Ureter (tissue), 1 donor: Measurements from ENCODE around the gene GRIN2C. TPM values are rescaled to one million over a fixed set of nuclear protein-coding genes. Genes with fewer than 3 reads are reported as not detected.

Experiments used
- DNase-seq: peaks from one replicate; pipeline ENCODE4 v3.0.0-alpha.2; 2020; ENCODE audit warnings: low spot score
- total RNA-seq: library from RNA; stranded (reverse); gene quantifications from one replicate; pipeline ENCODE4 v1.2.4, GENCODE V29; 2023
- donor health status: DM: yes; HTN: yes; CAD: no.

GRIN2C gene
- total RNA-seq, 1 donor from 2014 or later = 0.23 TPM

DNA sequence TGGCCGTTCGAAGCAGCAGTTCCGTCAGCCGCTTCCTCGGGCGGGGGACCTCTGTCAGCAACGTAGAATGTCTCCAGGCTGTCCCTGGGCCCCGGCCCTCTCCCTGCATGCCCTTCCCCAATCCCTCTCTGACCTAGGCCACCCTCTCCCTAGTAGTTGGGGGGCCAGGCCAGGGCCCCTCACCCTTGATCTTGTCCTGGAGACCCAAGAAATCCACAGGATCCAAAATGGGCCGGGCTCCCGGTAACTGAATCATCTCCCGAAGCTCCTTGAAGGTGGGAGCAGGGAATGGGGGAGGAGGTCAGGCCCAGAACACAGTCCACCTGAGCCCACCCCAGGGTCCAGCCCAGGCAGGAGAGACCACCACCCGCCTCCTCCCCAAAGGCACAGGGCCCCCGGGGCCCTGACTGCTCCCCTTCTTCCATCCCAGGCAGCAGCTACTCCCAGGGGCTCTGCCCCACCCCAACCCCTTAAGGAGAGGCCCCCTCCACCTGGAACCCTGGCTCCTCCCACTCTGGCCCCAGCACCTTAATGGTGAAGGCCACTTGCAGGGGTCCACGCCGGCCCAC lies 4.7 kb upstream of the GRIN2C start:
- no peak for DNase-seq

DNA sequence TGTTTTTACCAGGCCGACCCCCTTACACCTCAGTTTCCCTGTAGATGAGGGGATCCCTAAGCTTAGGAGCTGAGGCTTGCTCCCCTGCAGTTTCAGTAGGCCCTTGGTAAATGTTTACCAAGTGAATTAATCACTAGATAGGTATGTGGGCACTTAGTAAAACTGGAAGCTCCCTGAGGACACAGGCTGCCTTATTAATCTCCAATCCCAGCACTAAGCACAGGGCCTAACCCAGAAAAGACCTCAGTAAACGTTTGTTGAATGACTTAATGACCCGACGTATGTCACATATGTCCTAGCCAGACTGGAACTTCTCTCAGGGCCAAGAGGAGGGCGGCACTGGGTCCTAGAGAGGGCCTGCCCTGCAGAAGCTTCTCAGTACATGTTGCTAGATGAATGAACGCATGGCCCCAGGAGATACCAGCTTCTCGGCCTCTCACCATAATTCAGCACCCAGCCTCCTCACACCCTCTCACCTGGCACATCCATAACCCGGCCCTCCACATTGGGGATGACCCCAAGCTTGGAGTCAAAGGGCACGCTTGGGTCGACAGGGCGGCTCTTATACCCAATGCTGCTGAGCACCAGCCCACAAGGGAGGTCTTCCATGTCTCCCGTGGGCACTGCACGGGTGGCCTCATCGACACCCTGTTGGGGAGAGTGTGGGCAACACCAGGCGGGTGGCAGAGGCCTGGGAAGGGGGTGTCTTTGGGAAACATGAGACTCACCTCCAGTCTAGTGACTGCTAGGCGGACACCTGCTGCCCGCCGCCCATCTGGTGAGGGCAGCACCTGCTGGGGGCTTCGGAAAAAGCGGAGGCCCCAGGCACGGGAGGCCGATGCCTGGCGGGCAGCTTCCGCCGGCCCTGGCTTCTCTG lies 4.0 kb upstream of the GRIN2C start:
- no peak for DNase-seq

DNA sequence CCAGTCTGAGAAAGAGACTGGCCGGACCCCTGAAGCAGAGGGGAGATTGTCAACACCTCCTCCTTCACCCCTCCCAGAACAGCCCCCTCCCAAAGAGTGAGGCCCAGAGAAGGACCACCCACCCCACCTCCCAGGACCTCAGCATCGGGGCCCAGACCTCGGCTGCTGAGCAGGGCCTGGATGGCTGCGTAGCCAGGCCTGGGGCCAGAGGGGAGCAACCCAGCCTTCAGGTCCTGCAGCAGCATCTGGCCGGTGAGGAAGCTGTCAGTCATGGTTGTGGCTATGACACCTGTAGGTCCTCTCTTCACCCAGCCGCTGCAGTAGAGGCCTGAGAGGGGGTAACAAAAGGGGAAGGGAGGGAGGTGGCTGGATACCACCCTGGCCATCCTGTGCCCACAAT lies 3.2 kb upstream of the GRIN2C start:
- no peak for DNase-seq

DNA sequence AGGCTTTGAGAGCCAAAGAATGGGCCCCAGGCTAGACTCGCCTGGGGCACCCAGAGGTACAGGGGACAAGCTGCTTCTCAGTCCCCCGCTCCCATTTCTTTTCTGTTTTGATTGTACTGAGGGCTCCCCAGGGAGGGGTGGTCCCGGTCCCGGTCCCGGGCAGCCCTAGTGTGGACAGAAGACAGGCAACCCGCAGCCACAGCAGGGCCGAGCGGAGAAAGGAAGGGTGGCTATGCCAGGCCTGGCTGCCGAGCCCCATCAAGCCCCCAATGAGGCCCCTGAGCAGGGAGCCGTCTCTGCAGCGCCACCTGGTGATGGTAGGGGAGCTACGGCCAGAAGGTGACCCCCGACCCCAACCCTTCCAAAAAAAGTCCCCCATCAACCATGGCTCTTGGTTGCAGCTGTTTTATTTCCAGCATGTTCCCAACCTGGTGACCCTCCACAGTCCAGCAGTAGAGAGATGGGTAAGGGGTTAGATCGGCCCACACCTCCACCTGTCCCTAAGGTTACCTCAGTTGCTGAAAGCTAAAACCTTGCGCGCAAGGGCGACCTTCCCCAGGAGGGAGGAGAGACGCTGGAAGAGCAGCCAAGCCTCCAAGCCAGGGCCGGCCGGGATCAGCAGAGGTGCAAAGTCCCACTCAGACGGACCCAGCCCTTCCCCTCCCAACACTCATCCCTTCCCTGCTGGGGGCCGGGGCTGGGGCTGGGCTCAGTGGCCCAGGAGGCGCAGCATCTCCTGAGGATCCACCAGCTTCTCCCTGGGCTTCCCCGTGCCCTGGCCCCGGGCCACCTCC lies 2.6 kb upstream of the GRIN2C start:
- no peak for DNase-seq

DNA sequence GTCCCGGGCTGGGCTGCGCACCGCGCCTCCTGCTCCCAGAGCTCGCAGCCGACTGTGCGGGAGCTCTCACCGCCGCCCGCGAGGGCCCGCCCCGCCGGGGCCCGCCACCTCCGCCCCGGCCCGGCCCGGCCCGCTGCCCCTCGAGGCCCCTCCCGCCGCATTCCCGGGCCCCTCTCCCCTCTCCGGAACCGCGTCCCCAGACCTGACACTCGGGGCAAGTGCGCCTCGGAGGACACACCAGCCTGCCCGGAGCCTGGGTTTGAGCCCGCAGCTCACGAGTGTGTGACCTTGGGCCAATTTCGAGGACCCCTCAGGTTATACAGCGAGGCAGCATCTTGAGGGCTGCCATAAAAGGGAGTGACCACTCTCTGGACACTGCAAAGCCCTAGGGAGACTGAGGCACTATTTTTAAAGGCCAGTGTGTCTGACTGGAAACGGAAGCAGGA lies 2.0 kb upstream of the GRIN2C start:
- no peak for DNase-seq

DNA sequence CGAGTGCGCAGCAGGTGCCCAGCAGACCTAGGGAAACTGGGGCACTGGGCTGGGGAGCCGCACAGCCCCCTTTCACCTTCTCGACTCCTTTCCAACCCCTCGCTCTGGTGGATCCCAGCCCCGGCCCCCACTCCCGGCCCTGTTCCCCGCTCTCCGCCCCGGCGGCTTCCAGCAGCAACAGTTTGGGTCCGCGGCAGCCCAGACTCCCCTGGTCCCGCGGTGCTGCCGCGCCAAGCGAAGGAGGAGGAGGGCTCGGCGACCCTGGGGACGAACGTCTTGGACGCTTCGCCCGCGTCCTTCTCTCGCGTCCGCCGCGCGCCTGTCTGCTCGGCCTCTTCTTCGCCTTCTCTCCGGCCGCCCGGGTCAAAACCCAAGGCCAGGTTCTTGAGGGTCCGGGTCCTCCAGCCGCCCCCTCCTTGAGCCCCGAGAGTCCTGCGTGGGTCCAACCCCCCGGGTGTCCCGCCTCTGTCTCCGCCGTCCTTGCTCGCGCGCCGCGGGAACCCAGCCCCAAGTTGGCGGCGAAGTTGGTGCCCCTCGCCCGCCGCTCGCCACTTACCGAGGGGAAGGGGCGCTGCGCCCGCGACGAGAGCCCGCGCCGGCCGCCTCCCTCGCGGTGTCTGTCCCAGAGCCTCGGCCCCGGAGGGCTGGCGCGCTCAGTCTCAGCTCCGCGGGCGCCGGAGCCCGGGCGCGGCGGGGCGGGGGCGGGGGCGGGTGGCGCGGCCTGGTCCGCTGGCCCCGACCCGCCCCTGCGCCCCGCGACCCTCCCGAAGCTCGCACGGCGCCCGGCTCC lies 1.4 kb upstream of the GRIN2C start:
- DNase-seq = no peak

DNA sequence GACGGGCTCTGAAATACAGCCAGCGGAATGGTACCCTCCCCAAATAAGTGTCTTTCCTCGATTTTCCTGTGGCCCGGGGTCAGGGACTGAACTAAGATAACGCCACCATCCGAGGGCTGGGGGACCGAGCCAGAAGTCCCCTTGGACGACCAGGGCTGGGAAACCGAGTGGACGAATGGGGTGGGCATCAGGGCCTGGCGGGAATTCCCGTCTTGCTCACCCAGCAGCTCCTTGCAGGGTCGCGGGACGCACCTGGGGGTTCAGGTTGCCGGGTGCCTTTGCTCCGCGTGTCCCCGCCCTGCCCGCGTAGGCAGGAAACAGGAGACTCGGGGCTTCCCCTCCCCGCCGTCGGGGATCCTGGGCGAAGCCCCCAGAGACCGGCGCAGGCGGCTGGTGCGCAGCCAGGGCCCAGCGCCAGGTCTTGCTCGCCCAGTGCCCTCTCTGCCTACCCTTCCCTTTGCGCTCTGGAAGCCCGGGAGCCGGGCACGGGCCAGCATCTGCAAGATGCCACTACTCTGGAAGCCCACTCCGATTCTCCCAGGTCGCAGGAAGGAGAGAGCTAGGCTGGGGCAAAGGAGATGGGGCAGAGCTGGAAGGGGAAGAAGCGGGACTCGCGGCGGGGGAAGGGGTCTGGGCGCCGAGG lies 665 bp upstream of the GRIN2C start:
- no peak for DNase-seq

DNA sequence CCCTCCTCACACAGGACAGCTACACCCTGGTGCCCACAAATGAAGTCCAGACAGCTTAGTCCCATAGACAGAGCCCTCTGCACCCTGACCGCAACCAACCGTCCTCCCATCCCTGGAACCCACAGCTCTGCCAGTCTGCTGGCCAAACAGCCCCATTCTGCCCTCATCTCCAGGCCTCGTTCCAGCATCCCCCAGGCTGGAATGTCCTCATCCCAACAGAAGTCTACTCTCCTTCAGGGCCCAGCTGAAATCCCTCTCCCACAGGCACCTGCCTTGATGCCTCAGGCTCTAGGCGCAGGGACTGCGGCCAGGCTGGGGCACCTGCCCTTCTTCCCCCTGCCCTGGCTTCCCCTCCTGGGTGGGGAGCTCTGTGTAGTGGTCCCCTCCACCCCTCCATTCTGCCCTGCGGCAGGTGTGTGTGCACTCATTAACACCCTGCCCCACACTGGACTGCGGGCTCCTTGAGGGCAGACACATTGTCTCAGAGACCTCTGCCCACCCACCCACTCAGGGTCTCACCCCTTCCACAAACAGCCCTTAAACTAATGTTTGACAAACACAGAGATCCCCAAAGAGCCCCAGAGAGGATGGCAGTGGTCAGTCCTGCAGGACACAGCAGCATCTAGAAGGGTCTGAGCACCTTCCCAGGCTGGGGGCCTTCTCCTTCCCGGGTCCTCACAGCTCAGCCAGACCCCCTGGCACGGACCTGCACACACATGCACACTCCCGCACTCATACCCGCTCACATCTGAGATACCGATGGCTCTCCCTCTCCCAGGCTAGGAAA lies 820 bp downstream of the GRIN2C start:
- no peak for DNase-seq

DNA sequence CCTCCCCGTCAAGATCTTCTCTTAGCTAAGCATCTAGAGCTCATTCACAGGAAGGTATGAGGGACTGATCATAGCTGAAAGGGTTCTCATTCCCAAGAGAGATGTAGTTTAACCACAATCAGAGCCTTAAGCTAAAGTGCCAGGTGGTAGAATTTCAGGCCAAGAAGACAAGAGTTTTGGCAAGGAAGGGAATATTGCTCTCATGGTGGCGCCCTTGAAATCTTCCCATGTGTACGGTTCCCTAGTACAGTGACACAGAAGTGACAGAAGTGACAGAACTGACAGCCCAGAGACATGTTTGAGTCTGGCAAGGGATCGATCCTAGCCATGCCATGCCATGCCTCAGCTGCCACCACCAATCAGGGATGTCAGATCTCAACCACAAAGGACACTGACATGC lies 2.5 kb downstream of the GRIN2C start:
- no peak for DNase-seq

DNA sequence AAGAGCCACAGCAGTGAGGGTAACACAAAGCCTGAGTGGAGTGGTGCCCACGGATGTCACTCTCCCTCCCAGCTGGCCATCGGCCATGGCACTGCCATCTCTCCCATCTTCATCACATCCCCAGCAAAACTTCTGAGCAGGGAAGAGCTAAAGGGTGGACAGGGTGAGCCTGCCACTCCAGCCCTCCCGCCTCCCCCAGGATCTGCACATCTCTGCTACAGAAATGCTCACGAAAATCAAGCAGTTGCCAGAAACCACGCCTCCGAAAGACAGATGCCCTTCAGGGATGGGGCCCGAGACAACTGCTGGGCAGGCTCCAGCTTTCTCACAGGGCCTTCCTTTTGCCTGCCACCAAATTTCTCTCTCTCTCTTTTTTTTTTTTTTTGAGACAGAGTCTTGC lies 3.6 kb downstream of the GRIN2C start:
- DNase-seq = no peak

DNA sequence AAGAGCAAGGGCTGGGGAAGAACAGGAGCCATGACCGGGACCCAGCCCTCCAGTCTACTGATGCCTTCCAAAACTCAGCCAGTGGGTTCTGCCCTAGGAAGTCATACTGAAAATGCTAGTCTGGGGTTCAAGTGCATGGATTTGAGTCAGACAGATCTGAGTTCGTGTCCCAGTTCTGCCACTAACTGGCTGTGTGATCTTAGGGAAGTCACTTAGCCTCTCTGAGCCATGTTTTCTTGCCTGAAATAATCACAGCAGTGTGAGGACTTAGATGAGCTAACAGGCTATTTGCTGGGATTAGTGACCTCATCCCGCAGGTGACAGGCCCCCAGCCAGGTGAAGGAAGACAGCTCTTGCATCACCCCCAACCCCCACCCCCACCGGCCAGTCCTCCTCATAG lies 4.4 kb downstream of the GRIN2C start:
- no peak for DNase-seq

DNA sequence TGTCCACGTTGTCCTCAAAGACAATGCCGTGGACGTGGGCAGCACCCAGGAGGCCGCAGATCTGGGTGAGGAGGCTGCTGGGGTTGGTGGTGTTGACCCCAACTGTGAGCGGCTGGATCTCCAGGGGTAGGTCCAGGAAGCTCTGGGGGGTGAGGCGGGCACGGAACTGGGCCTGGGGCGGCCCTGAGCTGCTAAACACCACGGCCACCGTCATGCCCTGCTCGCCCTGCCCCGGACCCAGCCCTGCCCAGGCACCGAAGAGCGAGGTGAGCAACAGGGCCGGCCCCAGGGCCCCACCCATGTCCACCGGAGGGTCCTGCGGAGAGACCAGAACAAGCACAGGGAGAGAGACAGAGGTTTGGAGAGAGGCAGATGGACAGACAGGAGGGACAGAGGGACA lies 4.9 kb downstream of the GRIN2C start:
- DNase-seq = no peak

DNA sequence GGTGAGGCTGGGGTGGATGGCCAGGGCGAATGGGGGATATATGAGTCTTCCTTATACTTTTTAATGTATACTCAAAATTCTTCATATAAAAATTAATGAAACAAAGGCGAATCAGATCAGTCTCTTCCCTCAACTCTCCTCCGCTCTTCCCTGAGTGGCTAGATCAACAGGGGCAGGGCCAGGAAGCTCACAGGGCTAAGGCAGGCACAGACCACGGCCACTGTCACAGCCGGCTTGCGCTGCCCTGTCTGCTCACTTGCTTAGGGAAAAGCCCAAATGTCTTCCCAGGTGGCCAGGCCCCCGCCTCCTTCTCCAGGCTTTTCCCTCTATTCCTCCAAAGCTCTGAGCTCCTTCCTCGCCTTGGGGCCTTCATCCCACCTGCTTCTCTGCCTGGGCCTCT lies 6.0 kb downstream of the GRIN2C start:
- no peak for DNase-seq

DNA sequence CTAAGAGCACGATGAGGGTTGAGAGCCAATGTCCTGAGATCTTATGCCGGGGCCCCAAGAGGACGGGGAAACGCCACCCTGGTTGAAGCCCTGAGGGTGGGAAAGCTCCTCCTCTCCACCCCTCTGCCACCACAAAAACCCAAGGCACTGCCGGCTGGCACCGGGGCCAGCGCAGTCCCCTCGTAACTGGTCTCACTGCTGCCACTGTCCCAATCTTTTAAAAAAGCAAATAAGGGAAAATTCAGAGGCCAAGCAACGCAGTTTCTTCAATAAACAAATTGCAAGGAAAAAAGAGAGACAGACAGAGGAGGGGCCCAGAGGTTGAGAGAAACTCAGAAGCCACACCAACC lies 6.7 kb downstream of the GRIN2C start:
- no peak for DNase-seq

DNA sequence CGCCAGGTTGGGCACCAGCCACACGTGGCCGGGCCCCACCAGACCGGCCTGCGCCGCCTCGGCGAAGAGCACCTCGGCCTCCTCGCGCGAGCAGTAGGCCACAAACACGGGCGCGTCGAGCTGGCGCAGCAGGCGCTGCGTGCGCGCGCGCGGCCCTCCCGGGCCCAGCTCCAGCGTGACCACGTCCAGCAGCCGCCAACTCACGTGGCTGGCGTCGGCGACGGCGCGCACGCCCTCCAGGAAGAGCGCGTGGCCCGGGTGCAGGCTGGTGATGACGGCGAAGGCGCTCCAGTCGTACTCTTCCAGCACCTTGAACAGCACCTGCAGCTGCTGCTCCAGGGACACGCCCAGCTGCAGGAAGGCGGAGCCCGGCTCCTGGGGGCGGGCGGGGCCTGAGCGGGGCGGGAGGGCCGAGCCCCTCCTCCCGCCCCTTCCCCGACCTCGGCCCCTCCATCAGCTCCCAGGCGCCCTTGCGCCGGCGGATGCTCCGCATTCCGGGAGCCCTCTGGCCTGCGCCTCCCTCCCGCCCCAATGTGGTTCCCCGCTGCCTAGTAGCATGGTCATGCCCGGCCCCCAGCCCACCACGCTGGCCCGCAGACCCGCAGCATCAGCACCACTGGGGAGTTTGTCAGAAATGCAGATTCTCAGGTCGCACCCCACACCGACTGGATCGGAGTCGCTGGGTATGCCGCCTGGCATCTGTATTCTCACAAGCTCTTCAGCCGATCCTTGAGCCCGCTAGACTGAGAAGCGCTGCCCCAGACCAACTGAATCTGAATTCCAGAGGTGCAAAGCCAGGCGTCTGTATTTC lies 7.2 kb downstream of the GRIN2C start:
- DNase-seq = no peak

DNA sequence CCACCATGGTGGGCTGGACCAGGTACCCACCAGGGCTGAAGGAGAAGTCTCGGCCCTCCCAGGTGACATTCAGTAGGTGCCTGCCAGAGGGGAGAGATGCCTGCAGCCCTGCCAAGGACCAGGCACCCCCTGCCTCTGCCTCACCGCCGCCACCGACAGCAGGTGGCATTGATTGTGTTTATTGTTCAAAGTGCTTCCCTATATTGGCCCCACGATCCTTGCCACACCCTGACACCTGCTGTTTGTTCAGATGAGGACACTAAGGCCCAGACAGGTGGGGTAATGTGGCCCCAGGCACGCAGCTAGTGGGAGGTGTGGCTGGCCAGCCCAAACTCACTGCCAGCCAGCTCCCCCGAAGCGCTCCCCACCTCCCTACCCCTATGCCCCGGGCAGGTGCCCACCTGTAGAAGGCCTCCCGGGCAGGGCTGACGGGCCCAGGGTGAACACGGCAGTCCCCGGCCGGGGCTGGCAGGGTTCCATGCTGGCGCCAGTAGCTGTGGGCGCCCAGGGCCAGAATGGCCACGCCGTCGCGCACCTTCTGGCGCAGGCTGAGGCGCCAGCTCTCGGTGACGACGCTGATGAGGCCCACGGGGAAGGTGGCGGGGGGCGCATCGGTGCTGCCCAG lies 8.0 kb downstream of the GRIN2C start:
- no peak for DNase-seq

DNA sequence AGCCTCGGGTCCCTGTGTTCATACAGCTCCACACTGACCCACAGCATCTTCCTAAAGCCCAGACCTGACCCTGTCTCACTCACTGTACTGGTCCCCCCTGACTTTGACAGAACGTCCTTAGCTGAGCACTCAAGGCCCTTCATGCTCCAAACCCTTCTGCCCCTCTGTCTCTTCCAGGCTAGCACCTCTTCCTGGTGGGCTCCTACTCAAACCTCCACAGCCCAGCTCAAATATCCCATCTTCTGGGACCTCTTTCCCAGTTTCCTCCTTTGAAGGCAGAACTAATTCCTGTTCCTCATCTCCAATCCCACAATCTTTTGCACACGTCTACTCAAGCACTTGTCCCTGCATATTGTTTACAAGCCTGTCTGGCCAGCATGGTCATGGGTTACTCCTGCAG lies 8.8 kb downstream of the GRIN2C start:
- DNase-seq = no peak

DNA sequence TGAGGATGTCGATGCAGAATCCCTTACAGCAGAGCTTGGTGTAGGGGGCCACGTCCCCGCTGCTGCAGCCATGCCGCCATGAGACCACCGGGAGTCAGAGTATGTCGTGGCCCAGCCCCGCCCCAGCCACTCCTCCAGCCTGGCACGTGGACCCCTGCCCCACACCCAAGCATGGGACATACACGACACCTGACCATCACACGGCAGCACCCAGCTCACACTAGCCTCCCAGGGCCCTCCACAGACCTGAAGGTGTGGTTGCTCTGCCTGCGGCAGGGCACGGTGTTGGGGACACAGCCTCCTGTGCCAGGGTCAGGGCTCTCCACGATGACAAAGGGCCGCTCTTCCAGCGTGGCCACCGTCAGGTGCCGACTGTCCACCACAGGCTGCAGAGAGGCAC lies 9.4 kb downstream of the GRIN2C start:
- DNase-seq = no peak

DNA sequence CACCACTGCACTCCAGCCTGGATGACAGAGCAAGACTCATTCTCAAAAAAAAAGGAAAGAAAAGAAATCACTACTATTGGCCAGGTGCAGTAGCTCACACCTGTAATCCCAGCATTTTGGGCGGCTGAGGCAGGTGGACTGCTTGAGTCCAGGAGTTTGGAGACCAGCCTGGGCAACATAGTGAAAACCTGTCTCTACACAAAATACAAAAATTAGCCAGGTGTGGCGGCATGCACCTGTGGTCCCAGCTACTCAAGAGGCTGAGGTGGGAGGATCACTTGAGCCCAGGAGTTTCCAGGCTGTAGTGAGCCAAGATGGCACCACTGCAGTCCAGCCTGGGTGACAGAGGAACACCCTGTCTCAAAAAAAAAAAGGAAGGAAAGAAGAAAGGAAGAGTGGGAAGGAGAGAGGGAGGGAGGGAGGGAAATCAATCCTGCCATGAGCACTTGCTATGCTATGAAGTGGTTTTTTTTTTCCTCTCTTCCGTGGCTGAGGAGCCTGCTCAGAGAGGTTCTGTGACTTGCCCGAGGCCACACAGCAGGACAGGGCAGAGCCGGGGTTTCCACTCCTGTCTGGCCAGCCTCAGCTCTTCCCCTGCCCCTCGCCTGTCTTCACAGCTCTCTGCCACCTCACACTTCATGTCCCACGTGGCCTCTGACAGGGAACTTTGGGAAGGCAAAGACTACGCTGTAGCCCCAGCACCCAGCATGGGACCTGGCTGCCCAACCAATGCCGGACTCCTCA lies 10.9 kb downstream of the GRIN2C start:
- no peak for DNase-seq
